PC-9 (cell line): Measurements from ENCODE around the gene DISC1. TPM values are rescaled to one million over a fixed set of nuclear protein-coding genes. Genes with fewer than 3 reads are reported as not detected.

Experiments
- BruUV-seq: library from RNA; stranded (reverse); fragments of 400-500 nt; replicated peaks from 2 replicates; lab custom pipeline; 2021; lab: Mats Ljungman, UMichigan
- CTCF ChIA-PET: fragments of 300-600 bp; sonication (Branson Sonifier 250); formaldehyde crosslinking; loops from one replicate; lab custom pipeline; 2022; ENCODE audit warnings: antibody characterized with exemption; lab: Charles Lee
- POLR2A ChIA-PET: fragments of 300-600 bp; sonication (Branson Sonifier 250); formaldehyde crosslinking; loops from one replicate; lab custom pipeline; 2022; ENCODE audit warnings: antibody characterized with exemption; ENCODE audit not compliant: unreplicated experiment; lab: Charles Lee
- DNase-seq, 2 experiments: peaks; one replicate each; pipeline versions ENCODE4 v3.0.0 to v3.0.0-alpha.2; 2015 to 2022; ENCODE audit warnings: mixed read lengths in 1 of 2
- H2AFZ ChIP-seq: fragments of 200-600 bp; sonication (generic); 2 replicates; pipeline ENCODE4 v1.8.1; 2017; ENCODE audit warnings: antibody characterized with exemption
- H3F3A ChIP-seq: fragments of 200-600 bp; sonication (generic); 2 replicates; pipeline ENCODE4 v1.8.1; 2017; ENCODE audit warnings: antibody characterized with exemption, mild to moderate bottlenecking, low read depth; ENCODE audit not compliant: insufficient read depth
- H3K27ac ChIP-seq: fragments of 200-600 bp; sonication (generic); 2 replicates; pipeline ENCODE4 v1.6.1; 2016; ENCODE audit warnings: mixed run types
- H3K27me3 ChIP-seq: fragments of 200-600 bp; sonication (generic); 2 replicates; pipeline ENCODE4 v1.6.1; 2016; ENCODE audit warnings: low read depth, mixed run types; ENCODE audit not compliant: insufficient read depth
- H3K36me3 ChIP-seq: fragments of 200-600 bp; sonication (generic); 2 replicates; pipeline ENCODE4 v1.6.1; 2016; ENCODE audit warnings: low read depth, mixed run types
- H3K4me1 ChIP-seq: fragments of 200-600 bp; sonication (generic); replicated peaks from 2 replicates; pipeline ENCODE4 v1.6.1; 2016; ENCODE audit warnings: mixed run types; ENCODE audit not compliant: insufficient read depth
- H3K4me2 ChIP-seq: fragments of 200-600 bp; sonication (generic); 2 replicates; pipeline ENCODE4 v1.6.1; 2017; ENCODE audit warnings: mixed run types
- H3K4me3 ChIP-seq: fragments of 200-600 bp; sonication (generic); 2 replicates; pipeline ENCODE4 v1.6.1; 2016; ENCODE audit warnings: mixed run types
- H3K79me2 ChIP-seq: fragments of 200-600 bp; sonication (generic); 2 replicates; pipeline ENCODE4 v1.6.1; 2017; ENCODE audit warnings: low read depth, mixed run types
- H3K9me2 ChIP-seq: fragments of 200-600 bp; sonication (generic); 2 replicates; pipeline ENCODE4 v1.8.1; 2017; ENCODE audit warnings: mild to moderate bottlenecking; ENCODE audit not compliant: insufficient read depth
- H3K9me3 ChIP-seq: fragments of 200-600 bp; sonication (generic); 2 replicates; pipeline ENCODE4 v1.8.1; 2016; ENCODE audit warnings: low read depth; ENCODE audit not compliant: insufficient read depth
- H4K20me1 ChIP-seq: fragments of 200-600 bp; sonication (generic); 2 replicates; pipeline ENCODE4 v1.8.1; 2017; ENCODE audit not compliant: insufficient read depth
- EZH2 ChIP-seq: fragments of 200-600 bp; sonication (generic); IDR thresholded peaks from 2 replicates; pipeline ENCODE4 v1.8.0; 2017; ENCODE audit warnings: antibody characterized with exemption, low read depth
- intact Hi-C: fragments of 100-400 bp; cut with micrococcal nuclease; formaldehyde crosslinking; loops from one replicate; pipeline ENCODE4 v1.10.0; 2022; ENCODE audit not compliant: unreplicated experiment
- total RNA-seq: library from RNA; stranded (reverse); gene quantifications from 2 replicates; pipeline ENCODE4 v1.2.3, GENCODE V29; 2021
- TF ChIP-seq, protein P1 (sequence below): fragments of 200-600 bp; sonication (generic); conservative IDR thresholded peaks from 2 replicates; pipeline ENCODE4 v1.6.1; 2017; ENCODE audit warnings: mixed run types, antibody characterized with exemption, mild to moderate bottlenecking, moderate library complexity

DISC1 gene
- total RNA-seq, 1 experiment from 2014 or later = 7.4 TPM

DNA sequence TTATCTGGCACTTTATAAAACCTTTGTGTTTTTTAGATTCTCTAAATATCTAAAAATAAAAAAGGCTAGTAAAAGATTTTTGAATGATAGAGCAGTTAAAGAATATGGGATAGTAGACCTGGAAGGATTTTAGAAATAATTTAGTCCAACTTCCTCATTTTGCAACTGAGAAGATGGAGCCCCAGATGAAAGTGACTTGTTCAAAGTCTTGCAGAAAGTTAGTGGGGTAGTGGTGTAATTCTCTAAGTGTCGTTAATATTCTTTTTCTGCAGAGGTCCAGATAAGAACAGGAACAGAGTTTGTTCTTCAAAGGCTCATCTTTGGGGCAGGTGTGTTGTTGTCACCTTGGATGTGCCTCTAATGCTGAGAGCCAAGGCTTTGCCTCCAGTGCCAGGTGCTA lies 159.5 kb downstream of the DISC1 start:
- POLR2A ChIA-PET = no interaction called here
- Histone ChIP-seq H3K27ac (no peak overlapping the region), H3K4me1 (peaks cover 9% of the 10 kb centered on the region; the same call in 1 of the 2 replicates), H2AFZ (no peak overlapping the region), H4K20me1 (no peaks in the 10 kb centered on the region), H3K4me2 (no peak overlapping the region), H3K79me2 (no peaks in the 10 kb centered on the region), H3K27me3 (no peaks in the 10 kb centered on the region), H3K9me3 (no peaks in the 10 kb centered on the region; the same call in 1 of the 2 replicates), H3F3A (no peaks in the 10 kb centered on the region), H3K36me3 (no peaks in the 10 kb centered on the region), H3K9me2 (no peaks in the 10 kb centered on the region), H3K4me3 (no peak overlapping the region)
- no peak for TF ChIP-seq EZH2
- TF ChIP-seq, protein P1, sequence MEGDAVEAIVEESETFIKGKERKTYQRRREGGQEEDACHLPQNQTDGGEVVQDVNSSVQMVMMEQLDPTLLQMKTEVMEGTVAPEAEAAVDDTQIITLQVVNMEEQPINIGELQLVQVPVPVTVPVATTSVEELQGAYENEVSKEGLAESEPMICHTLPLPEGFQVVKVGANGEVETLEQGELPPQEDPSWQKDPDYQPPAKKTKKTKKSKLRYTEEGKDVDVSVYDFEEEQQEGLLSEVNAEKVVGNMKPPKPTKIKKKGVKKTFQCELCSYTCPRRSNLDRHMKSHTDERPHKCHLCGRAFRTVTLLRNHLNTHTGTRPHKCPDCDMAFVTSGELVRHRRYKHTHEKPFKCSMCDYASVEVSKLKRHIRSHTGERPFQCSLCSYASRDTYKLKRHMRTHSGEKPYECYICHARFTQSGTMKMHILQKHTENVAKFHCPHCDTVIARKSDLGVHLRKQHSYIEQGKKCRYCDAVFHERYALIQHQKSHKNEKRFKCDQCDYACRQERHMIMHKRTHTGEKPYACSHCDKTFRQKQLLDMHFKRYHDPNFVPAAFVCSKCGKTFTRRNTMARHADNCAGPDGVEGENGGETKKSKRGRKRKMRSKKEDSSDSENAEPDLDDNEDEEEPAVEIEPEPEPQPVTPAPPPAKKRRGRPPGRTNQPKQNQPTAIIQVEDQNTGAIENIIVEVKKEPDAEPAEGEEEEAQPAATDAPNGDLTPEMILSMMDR = no peak
- CTCF ChIA-PET = no interaction called here
- BruUV-seq = no TSS peak
- DNase-seq = no peak
- intact Hi-C loops = no loop called here

DNA sequence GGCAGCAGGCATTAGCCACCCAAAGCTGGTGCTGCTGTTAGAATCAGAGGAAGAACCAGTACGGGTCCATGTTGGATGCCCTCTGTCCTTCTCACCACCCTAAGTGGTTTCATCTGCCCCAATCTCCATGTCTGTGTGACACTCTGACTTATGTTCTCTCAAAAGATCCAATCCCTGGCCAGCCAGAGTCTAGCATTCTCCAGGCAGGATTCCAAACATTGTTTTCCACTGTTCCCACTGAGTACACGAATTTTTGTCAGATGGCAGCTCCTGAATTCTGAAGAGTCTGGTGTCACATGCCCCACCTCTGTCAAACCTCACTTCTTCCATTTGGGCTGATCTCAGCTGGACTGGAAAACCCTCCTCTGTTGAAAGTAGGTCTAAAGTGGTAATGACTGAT lies 166.0 kb downstream of the DISC1 start:
- H3K27ac ChIP-seq = no peak overlapping the region
- no peaks in the 10 kb centered on the region; the same call in 1 of the 2 replicates for H3K9me3 ChIP-seq
- H3K4me2 ChIP-seq = peak overlapping the region; percentile 30; the same call in 1 of the 2 replicates
- ChIA-PET CTCF (no interaction called here), POLR2A (interaction anchor here (0.6 kb wide), 1 partner anchor 35 kb away, joined by 4 read pairs; no protein-coding TSS in a partner anchor)
- H3K9me2 ChIP-seq = no peaks in the 10 kb centered on the region
- no peak for DNase-seq
- no peaks in the 10 kb centered on the region for H3K27me3 ChIP-seq
- no peaks in the 10 kb centered on the region for H4K20me1 ChIP-seq
- H3K4me1 ChIP-seq = 0 out of 2 replicates have a peak, but pooled peaks cover 14% of the 10 kb centered on the region
- H3F3A ChIP-seq = no peaks in the 10 kb centered on the region; the same call in 1 of the 2 replicates
- no peak for TF ChIP-seq EZH2
- TF ChIP-seq, protein P1 = no peak
- intact Hi-C loops = no loop called here
- no peaks in the 10 kb centered on the region for H3K79me2 ChIP-seq
- H2AFZ ChIP-seq = no peak overlapping the region
- BruUV-seq = no TSS peak
- H3K36me3 ChIP-seq = no peaks in the 10 kb centered on the region
- H3K4me3 ChIP-seq = no peak overlapping the region

- Histone ChIP-seq H3K79me2 (no peaks in the 10 kb centered on the region), H3K27ac (no peak overlapping the region), H3F3A (no peaks in the 10 kb centered on the region; the same call in 1 of the 2 replicates), H3K4me2 (no peak overlapping the region), H2AFZ (no peak overlapping the region), H3K4me3 (no peak overlapping the region), H4K20me1 (no peaks in the 10 kb centered on the region), H3K4me1 (0 out of 2 replicates have a peak, but pooled peaks cover 14% of the 10 kb centered on the region), H3K36me3 (no peaks in the 10 kb centered on the region), H3K9me2 (no peaks in the 10 kb centered on the region), H3K27me3 (no peaks in the 10 kb centered on the region), H3K9me3 (no peaks in the 10 kb centered on the region; the same call in 1 of the 2 replicates)
- ChIA-PET POLR2A (no interaction called here), CTCF (no interaction called here)
- DNase-seq = no peak
- no TSS peak for BruUV-seq
- intact Hi-C loops = no loop called here
- TF ChIP-seq EZH2 = no peak
- TF ChIP-seq, protein P1 = no peak
These were observed 167.3 kb downstream of the DISC1 start for GRCh38 chr1:231793893-231794292.
